ENCODE results near the gene GRIP2.

GRCh38 chr3:14522768-14523167, 17.4 kb downstream of the GRIP2 start:
- TF ChIP-seq GTF2F1 (IDR thresholded peaks at IDR 0.05; ENCODE audit: low read depth, low read length) (no peak), YY1 (IDR thresholded peaks at IDR 0.05; ENCODE audit: borderline replicate concordance in 1 of 3, control insufficient read depth in 1 of 3, extremely low read depth in 1 of 3, insufficient read depth in 3 of 3, insufficient read length in 1 of 3, insufficient replicate concordance in 2 of 3, low read depth in 1 of 3, low read length in 2 of 3) (no peak), REST (IDR thresholded peaks at IDR 0.05; ENCODE audit: borderline replicate concordance) (no peak), REST (CRISPR knock-in tag; IDR thresholded peaks at IDR 0.05; ENCODE audit: low read depth) (no peak), MTA3 (IDR thresholded peaks at IDR 0.05; ENCODE audit: borderline replicate concordance) (no peak), SPI1 (IDR thresholded peaks at IDR 0.05; ENCODE audit: borderline replicate concordance, low read depth, low read length) (no peak), ATF3 (IDR thresholded peaks at IDR 0.05) (no peak), ATF3 (CRISPR knock-in tag; conservative IDR thresholded peaks at IDR 0.05) (no peak), ZNF445 (CRISPR knock-in tag; IDR thresholded peaks at IDR 0.05; ENCODE audit: low read depth) (no peak), AFF4 (CRISPR knock-in tag; IDR thresholded peaks at IDR 0.05) (no peak), U2AF2 (optimal IDR thresholded peaks at IDR 0.05; ENCODE audit: low read depth, low read length) (no peak), ZNF512 (tag; IDR thresholded peaks at IDR 0.05) (no peak), CTCF (IDR thresholded peaks at IDR 0.05 in 2 of 3, conservative IDR thresholded peaks at IDR 0.05 in 1 of 3; ENCODE audit: insufficient read depth in 2 of 3, low read depth in 1 of 3, low read length in 3 of 3) (no peak), RFX1 (IDR thresholded peaks at IDR 0.05) (no peak), YBX1 (IDR thresholded peaks at IDR 0.05) (no peak), NR2F6 (CRISPR knock-in tag; IDR thresholded peaks at IDR 0.05) (no peak)

All from K562 (cell line).